ENCODE measurements around the gene ZNF423. TPM values are rescaled to one million over a fixed set of nuclear protein-coding genes. Genes with fewer than 3 reads are reported as not detected.

The ZNF423 gene
- total RNA-seq, 1 experiment from 2014 or later: 0.49 TPM

DNA sequence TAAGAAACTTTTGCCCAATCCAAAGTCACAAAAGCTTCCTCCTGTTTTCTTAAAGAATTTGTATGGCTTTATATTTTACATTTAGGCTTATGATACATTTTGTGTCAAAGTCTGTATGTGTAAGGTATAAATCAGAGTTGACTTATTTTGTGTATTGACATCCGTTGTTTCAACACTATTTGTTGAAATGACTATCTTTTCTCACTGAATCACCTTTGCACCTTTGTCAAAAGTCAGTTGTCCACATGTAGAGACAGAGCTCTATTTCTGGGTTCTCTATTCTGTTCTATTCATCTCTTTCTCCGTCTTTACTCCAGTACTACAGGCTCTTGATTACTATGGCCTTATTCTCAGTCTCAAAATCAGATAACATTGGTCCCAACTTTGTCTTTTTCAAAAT, 409.1 kb downstream of the ZNF423 start:
- Histone ChIP-seq H3K4me3 (ENCODE audit: low read depth in 2 of 2, low read length in 2 of 2) (no peak overlapping the region), H3K4me1 (ENCODE audit: control insufficient read depth, insufficient read depth, low read length) (no peaks in the 10 kb centered on the region), H3K36me3 (ENCODE audit: control insufficient read depth, insufficient read depth, low read length) (no peaks in the 10 kb centered on the region), H3K27ac (ENCODE audit: low read length) (no peak overlapping the region), H3K9me3 (ENCODE audit: control insufficient read depth, insufficient read depth, low read depth, low read length) (no peaks in the 10 kb centered on the region), H3K27me3 (ENCODE audit: control insufficient read depth, insufficient read depth, low read length) (peaks cover 2% of the 10 kb centered on the region; the same call in 1 of the 2 replicates)
- TF ChIP-seq TCF7L2 (IDR thresholded peaks at IDR 0.05; ENCODE audit: low read depth, low read length) (no peak), SIN3A (IDR thresholded peaks at IDR 0.05; ENCODE audit: borderline replicate concordance, insufficient read depth, low read depth, low read length) (no peak), POLR2AphosphoS5 (IDR thresholded peaks at IDR 0.05; ENCODE audit: low read depth, low read length) (no peak)
- TF ChIP-seq, protein P1, sequence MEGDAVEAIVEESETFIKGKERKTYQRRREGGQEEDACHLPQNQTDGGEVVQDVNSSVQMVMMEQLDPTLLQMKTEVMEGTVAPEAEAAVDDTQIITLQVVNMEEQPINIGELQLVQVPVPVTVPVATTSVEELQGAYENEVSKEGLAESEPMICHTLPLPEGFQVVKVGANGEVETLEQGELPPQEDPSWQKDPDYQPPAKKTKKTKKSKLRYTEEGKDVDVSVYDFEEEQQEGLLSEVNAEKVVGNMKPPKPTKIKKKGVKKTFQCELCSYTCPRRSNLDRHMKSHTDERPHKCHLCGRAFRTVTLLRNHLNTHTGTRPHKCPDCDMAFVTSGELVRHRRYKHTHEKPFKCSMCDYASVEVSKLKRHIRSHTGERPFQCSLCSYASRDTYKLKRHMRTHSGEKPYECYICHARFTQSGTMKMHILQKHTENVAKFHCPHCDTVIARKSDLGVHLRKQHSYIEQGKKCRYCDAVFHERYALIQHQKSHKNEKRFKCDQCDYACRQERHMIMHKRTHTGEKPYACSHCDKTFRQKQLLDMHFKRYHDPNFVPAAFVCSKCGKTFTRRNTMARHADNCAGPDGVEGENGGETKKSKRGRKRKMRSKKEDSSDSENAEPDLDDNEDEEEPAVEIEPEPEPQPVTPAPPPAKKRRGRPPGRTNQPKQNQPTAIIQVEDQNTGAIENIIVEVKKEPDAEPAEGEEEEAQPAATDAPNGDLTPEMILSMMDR (IDR thresholded peaks at IDR 0.05): no peak
- TF ChIP-seq, protein P2, sequence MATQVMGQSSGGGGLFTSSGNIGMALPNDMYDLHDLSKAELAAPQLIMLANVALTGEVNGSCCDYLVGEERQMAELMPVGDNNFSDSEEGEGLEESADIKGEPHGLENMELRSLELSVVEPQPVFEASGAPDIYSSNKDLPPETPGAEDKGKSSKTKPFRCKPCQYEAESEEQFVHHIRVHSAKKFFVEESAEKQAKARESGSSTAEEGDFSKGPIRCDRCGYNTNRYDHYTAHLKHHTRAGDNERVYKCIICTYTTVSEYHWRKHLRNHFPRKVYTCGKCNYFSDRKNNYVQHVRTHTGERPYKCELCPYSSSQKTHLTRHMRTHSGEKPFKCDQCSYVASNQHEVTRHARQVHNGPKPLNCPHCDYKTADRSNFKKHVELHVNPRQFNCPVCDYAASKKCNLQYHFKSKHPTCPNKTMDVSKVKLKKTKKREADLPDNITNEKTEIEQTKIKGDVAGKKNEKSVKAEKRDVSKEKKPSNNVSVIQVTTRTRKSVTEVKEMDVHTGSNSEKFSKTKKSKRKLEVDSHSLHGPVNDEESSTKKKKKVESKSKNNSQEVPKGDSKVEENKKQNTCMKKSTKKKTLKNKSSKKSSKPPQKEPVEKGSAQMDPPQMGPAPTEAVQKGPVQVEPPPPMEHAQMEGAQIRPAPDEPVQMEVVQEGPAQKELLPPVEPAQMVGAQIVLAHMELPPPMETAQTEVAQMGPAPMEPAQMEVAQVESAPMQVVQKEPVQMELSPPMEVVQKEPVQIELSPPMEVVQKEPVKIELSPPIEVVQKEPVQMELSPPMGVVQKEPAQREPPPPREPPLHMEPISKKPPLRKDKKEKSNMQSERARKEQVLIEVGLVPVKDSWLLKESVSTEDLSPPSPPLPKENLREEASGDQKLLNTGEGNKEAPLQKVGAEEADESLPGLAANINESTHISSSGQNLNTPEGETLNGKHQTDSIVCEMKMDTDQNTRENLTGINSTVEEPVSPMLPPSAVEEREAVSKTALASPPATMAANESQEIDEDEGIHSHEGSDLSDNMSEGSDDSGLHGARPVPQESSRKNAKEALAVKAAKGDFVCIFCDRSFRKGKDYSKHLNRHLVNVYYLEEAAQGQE (IDR thresholded peaks at IDR 0.05; ENCODE audit: insufficient read depth in 1 of 2, low read depth in 2 of 2, low read length in 1 of 2): no peak
- DNase-seq (ENCODE audit: low read depth, low spot score) (no peak), ATAC-seq (no peak)
- BruUV-seq (replicated peaks): no TSS peak
- ChIA-PET POLR2A (no interaction called here), CTCF (no interaction called here)
- intact Hi-C loops (cut with micrococcal nuclease; ENCODE audit: unreplicated experiment) (no loop called here), in situ Hi-C loops (cut with HindIII; ENCODE audit: low pct_unique_long_range_greater_than_20kb, low sequenced_read_pairs) (no loop called here)

DNA sequence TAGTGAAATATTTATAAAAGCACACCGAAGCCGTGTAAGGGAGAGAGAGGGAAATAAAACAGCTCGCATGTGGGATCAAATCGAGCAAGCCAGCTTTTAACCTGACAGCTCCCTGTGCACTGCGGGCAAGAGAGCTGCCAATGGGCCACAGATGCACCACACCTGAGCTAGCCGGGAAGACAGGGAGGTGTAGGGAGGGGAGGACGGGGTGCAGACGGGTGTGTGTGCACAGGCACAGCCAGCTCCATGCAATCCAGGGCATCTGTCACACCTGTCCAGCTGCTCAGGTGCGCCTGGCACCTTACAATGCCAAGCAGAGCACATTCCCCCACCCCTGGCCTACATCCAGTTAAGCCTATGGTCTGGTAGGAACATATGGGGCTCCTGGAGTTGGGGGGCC, 412.3 kb downstream of the ZNF423 start:
- Histone ChIP-seq H3K9me3 (ENCODE audit: control insufficient read depth, insufficient read depth, low read depth, low read length) (no peaks in the 10 kb centered on the region), H3K36me3 (ENCODE audit: control insufficient read depth, insufficient read depth, low read length) (no peaks in the 10 kb centered on the region), H3K27me3 (ENCODE audit: control insufficient read depth, insufficient read depth, low read length) (no peaks in the 10 kb centered on the region; the same call in 1 of the 2 replicates), H3K4me3 (ENCODE audit: low read depth in 2 of 2, low read length in 2 of 2) (no peak overlapping the region), H3K27ac (ENCODE audit: low read length) (no peak overlapping the region), H3K4me1 (ENCODE audit: control insufficient read depth, insufficient read depth, low read length) (no peaks in the 10 kb centered on the region)
- intact Hi-C loops (cut with micrococcal nuclease; ENCODE audit: unreplicated experiment): no loop called here
- BruUV-seq (replicated peaks): no TSS peak
- in situ Hi-C loops (cut with HindIII; ENCODE audit: low pct_unique_long_range_greater_than_20kb, low sequenced_read_pairs): no loop called here
- CTCF ChIA-PET: no interaction called here
- POLR2A ChIA-PET: no interaction called here
- DNase-seq (ENCODE audit: low read depth, low spot score) (no peak), ATAC-seq (no peak)
- no peak for TF ChIP-seq POLR2AphosphoS5 (IDR thresholded peaks at IDR 0.05; ENCODE audit: low read depth, low read length)
- no peak for TF ChIP-seq TCF7L2 (IDR thresholded peaks at IDR 0.05; ENCODE audit: low read depth, low read length)
- TF ChIP-seq, protein P2 (IDR thresholded peaks at IDR 0.05; ENCODE audit: insufficient read depth in 1 of 2, low read depth in 2 of 2, low read length in 1 of 2): no peak
- TF ChIP-seq, protein P1 (IDR thresholded peaks at IDR 0.05): no peak
- no peak for TF ChIP-seq SIN3A (IDR thresholded peaks at IDR 0.05; ENCODE audit: borderline replicate concordance, insufficient read depth, low read depth, low read length)
